ENCODE results near the gene PPP1R10. TPM values are rescaled to one million over a fixed set of nuclear protein-coding genes. Genes with fewer than 3 reads are reported as not detected.

PPP1R10 gene
- total and polyA plus RNA-seq, 2 of the 13 experiments (the other 11 are each of a cell fraction or from before 2014, with no cell fraction given): 26.3 to 38.4 TPM

- no peak for TF ChIP-seq ZNF274 (CRISPR knock-in tag; IDR thresholded peaks at IDR 0.05)
- no peak for TF ChIP-seq SOX5 (CRISPR knock-in tag; IDR thresholded peaks at IDR 0.05; ENCODE audit: borderline replicate concordance)
- TF ChIP-seq PCBP1 (IDR thresholded peaks at IDR 0.05; ENCODE audit: borderline replicate concordance, low read depth, low read length): no peak
- TF ChIP-seq, protein P1, sequence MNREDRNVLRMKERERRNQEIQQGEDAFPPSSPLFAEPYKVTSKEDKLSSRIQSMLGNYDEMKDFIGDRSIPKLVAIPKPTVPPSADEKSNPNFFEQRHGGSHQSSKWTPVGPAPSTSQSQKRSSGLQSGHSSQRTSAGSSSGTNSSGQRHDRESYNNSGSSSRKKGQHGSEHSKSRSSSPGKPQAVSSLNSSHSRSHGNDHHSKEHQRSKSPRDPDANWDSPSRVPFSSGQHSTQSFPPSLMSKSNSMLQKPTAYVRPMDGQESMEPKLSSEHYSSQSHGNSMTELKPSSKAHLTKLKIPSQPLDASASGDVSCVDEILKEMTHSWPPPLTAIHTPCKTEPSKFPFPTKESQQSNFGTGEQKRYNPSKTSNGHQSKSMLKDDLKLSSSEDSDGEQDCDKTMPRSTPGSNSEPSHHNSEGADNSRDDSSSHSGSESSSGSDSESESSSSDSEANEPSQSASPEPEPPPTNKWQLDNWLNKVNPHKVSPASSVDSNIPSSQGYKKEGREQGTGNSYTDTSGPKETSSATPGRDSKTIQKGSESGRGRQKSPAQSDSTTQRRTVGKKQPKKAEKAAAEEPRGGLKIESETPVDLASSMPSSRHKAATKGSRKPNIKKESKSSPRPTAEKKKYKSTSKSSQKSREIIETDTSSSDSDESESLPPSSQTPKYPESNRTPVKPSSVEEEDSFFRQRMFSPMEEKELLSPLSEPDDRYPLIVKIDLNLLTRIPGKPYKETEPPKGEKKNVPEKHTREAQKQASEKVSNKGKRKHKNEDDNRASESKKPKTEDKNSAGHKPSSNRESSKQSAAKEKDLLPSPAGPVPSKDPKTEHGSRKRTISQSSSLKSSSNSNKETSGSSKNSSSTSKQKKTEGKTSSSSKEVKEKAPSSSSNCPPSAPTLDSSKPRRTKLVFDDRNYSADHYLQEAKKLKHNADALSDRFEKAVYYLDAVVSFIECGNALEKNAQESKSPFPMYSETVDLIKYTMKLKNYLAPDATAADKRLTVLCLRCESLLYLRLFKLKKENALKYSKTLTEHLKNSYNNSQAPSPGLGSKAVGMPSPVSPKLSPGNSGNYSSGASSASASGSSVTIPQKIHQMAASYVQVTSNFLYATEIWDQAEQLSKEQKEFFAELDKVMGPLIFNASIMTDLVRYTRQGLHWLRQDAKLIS (CRISPR knock-in tag; IDR thresholded peaks at IDR 0.05): peak; percentile 11; the same call in 1 of the 2 replicates
- no peak for TF ChIP-seq SMARCE1 (IDR thresholded peaks at IDR 0.05; ENCODE audit: borderline replicate concordance)
- TF ChIP-seq ZNF850 (CRISPR knock-in tag; conservative IDR thresholded peaks at IDR 0.05): peak; percentile 76; the same call in 1 of the 2 replicates
- TF ChIP-seq SNRNP70 (IDR thresholded peaks at IDR 0.05; ENCODE audit: low read depth, low read length): no peak
- TF ChIP-seq ZNF775 (CRISPR knock-in tag; IDR thresholded peaks at IDR 0.05; ENCODE audit: borderline replicate concordance): no peak
- TF ChIP-seq RFXAP (CRISPR knock-in tag; IDR thresholded peaks at IDR 0.05; ENCODE audit: borderline replicate concordance): no peak
- no peak for TF ChIP-seq ATF4 (CRISPR knock-in tag; IDR thresholded peaks at IDR 0.05)
- TF ChIP-seq MBD4 (IDR thresholded peaks at IDR 0.05; ENCODE audit: borderline replicate concordance, low read length): peak; percentile 84
- no peak for TF ChIP-seq RARA (CRISPR knock-in tag; IDR thresholded peaks at IDR 0.05)
- no peak for TF ChIP-seq KAT2B (IDR thresholded peaks at IDR 0.05; ENCODE audit: borderline replicate concordance, low read depth, low read length)
- TF ChIP-seq SSRP1 (CRISPR knock-in tag; IDR thresholded peaks at IDR 0.05): peak; percentile 99
- TF ChIP-seq, protein P2, sequence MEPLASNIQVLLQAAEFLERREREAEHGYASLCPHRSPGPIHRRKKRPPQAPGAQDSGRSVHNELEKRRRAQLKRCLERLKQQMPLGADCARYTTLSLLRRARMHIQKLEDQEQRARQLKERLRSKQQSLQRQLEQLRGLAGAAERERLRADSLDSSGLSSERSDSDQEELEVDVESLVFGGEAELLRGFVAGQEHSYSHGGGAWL (CRISPR knock-in tag; IDR thresholded peaks at IDR 0.05): no peak
- TF ChIP-seq POGZ (CRISPR knock-in tag; IDR thresholded peaks at IDR 0.05): no peak
- no peak for TF ChIP-seq ZSCAN12 (CRISPR knock-in tag; IDR thresholded peaks at IDR 0.05)
- no peak for TF ChIP-seq ZNF781 (CRISPR knock-in tag; IDR thresholded peaks at IDR 0.05; ENCODE audit: borderline replicate concordance, not compliant biosample characterization)
- no peak for TF ChIP-seq CTCF (CRISPR knock-in tag; IDR thresholded peaks at IDR 0.05)
- TF ChIP-seq ZFP62 (CRISPR knock-in tag; IDR thresholded peaks at IDR 0.05): no peak
- no peak for TF ChIP-seq ZNF263 (CRISPR knock-in tag; IDR thresholded peaks at IDR 0.05)
- TF ChIP-seq FOXK2 (IDR thresholded peaks at IDR 0.05): no peak
- no peak for TF ChIP-seq ZMYM2 (CRISPR knock-in tag; IDR thresholded peaks at IDR 0.05)
Observed at GRCh38 chr6:30614044-30614842, 2.8 kb downstream of the PPP1R10 start (continued).
